Measurements from ENCODE around the gene RLBP1.

Gene RLBP1

DNA sequence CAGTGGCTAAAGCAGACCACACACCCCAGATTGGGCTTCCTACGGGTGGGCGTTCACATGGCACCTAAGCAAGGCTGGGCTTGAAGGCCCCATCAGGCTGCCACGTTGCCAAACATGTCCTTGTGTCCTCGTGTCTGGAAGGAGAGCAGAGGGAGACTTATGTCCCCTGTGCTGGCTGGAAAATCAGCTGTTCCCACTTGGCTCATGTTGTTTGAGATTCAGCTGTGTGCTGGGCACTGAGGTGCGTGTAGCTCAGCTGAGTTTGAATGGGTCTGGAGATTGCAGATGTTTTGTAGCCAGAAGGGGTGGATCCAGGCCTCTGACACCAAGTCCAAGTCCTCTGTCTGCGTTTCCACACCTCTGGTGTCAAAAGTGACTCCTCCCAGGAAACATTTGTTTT is 34.6 kb downstream of the RLBP1 start:
- H3K4me3 ChIP-seq (ENCODE audit: control insufficient read depth, low read depth, low read length): no peak overlapping the region
- TF ChIP-seq, protein P1, sequence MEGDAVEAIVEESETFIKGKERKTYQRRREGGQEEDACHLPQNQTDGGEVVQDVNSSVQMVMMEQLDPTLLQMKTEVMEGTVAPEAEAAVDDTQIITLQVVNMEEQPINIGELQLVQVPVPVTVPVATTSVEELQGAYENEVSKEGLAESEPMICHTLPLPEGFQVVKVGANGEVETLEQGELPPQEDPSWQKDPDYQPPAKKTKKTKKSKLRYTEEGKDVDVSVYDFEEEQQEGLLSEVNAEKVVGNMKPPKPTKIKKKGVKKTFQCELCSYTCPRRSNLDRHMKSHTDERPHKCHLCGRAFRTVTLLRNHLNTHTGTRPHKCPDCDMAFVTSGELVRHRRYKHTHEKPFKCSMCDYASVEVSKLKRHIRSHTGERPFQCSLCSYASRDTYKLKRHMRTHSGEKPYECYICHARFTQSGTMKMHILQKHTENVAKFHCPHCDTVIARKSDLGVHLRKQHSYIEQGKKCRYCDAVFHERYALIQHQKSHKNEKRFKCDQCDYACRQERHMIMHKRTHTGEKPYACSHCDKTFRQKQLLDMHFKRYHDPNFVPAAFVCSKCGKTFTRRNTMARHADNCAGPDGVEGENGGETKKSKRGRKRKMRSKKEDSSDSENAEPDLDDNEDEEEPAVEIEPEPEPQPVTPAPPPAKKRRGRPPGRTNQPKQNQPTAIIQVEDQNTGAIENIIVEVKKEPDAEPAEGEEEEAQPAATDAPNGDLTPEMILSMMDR (IDR thresholded peaks at IDR 0.05; ENCODE audit: control insufficient read depth, insufficient read depth, low read depth, low read length, missing control alignments): no peak
- no peak for DNase-seq (ENCODE audit: low read depth)

DNA sequence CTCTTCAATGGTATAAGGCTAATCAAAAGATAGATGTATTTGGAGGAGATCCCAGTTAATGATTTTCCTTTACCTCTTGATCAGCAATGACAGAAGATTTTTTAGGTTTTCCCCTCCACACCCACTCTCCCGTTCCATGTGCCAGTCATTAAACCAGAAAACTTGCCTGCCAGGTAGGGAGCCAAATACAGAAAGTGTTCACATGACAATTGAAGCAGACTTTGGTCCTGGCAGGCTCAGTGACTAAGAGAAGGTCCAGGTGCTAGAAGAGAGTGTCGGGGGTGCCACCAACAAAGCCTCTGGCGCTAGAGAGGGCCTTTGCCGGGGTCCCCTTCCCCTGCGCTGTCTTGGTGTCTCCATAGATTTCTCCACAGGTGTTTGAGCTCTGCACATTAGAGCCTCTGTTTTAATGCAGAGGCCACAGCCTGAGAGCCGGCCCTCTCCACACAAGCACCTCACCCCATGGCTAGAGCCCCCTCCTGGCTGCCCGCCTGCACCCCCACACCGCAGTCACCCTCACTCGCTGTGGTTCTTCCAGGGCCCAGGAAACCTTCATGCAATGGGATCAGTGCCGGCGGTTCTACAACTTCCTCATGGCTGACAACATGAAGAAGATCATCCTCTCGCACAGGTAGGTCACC is 36.4 kb downstream of the RLBP1 start:
- no peak for DNase-seq (ENCODE audit: low read depth)
- H3K4me3 ChIP-seq (ENCODE audit: control insufficient read depth, low read depth, low read length): no peak overlapping the region
- TF ChIP-seq, protein P1 (IDR thresholded peaks at IDR 0.05; ENCODE audit: control insufficient read depth, insufficient read depth, low read depth, low read length, missing control alignments): no peak

DNA sequence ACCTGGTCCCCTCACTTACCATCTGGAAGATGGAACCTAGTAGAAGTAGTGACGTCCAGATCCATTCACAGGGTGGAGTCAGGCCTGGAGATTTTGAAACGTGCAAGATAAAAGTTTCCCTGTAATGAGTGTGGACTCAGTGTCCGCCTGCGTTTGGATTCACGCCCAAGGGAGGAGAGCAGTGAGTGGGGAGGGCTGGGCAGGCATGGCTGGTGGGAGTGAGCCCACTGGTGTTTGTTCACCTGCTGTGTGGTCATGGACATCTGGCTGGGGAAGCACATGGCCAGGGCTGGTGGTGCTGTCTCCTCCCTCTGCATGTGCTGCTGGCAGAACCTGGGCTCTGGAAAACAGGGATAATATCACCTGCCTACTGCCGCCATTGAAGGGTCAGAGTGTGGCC is 37.0 kb downstream of the RLBP1 start:
- no peak for DNase-seq (ENCODE audit: low read depth)
- TF ChIP-seq, protein P1 (IDR thresholded peaks at IDR 0.05; ENCODE audit: control insufficient read depth, insufficient read depth, low read depth, low read length, missing control alignments): no peak
- H3K4me3 ChIP-seq (ENCODE audit: control insufficient read depth, low read depth, low read length): no peak overlapping the region

DNA sequence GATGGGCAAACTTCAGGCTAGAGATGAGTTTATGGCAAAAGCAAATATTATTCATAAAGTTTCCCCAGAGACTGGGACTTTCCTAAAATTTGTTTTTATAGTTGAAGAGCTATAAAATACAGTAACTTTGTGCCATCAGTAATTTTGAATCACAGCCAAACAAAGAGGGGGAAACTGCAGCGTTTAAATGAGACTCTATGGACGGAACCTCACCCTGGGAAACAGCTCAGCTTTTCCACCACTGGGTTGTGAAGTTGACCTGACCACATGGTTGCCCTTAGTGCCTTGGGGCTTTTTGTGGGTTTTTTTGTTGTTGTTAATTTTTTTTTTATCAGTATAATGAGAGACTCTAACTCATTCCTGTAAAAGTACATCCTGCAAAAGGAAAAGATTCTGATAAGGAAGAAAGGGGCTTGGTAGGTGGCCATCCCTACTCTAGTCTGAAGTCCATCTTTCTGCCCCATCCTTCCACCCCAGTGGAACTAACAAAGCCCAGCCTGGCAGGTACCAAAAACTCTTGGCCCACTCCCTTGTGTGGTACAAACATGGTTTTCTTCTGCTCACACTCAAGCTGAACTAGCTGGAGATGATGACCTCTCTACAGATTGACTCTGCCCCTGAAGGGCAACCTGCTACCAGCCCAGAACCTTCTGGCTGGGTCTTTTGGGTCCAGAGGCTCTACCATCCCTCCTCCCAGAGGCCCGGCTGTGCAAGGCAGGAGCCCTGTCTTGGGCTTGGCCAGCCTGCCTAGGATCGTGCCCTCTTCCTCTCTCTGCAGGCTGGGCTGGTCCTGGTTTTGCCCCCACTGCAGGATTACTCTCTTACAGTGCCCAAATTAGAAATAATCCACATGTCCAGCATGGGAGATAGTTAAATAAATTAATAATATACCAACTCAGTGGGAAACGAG is 41.2 kb downstream of the RLBP1 start:
- no peak overlapping the region for H3K4me3 ChIP-seq (ENCODE audit: control insufficient read depth, low read depth, low read length)
- peak; percentile 51 for DNase-seq (ENCODE audit: low read depth)
- TF ChIP-seq, protein P1 (IDR thresholded peaks at IDR 0.05; ENCODE audit: control insufficient read depth, insufficient read depth, low read depth, low read length, missing control alignments): no peak

DNA sequence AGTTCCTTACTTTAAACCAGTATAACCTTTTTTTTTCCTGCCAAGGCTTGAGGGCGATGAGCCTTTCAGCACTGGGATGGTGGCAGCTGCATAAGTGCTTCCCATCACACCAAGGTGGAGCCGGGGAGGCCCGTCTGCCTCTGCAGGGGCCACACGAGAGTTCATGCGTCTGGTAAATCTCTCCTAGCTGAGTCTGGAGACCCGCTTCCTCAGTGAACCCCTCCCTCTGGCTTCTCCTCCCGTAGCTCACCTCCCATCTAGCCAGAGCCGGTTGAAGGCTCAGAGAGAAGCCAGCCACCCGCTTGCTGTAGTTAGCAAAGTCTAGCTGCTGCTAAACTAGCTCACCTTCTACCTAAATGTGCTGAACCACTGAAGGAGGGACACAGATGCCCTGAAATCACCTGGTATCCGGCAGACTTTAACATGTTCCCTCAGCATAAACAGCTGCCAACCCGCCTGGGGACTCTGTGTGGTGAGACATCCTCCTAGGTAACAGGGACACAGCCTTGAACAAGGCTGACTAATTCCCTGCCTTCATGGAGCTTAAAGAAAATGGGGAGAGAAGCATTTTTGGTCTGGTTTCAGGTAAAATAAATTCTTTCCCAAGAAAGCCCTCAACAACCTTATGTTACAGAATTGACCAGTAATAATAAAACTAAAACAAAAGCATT is 42.9 kb downstream of the RLBP1 start:
- DNase-seq (ENCODE audit: low read depth): no peak
- TF ChIP-seq, protein P1 (IDR thresholded peaks at IDR 0.05; ENCODE audit: control insufficient read depth, insufficient read depth, low read depth, low read length, missing control alignments): no peak
- H3K4me3 ChIP-seq (ENCODE audit: control insufficient read depth, low read depth, low read length): no peak overlapping the region

DNA sequence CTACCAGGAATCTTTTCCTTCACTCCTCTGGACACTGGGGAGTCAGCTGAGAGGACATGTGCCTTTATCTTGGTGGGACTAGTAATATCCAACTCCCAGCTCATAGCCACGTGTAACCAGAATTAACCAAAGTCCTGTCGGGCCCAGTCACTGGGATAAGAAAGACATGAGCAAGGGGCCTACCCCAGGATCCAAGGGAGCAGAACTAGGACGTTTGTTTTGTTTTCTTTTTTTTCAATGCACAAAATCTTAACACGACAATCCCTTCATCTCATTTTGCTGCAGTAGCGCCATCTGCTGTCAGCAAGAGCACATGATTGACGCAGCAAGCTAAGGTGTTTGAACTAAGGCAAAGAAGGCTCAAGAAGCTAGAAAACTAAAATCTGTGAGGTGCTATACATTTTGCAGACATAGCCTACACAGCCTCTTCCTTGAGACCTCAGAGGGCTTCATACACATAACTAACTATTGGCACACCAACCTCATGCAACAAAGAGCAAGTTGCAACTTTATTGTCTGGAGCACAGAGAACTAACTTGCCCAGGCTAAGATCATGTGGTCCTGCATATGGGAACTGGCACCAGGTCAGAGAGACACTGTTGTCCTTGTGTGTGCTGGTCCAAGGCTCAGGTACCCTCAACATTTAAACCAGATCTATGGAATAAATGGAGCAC is 43.6 kb downstream of the RLBP1 start:
- TF ChIP-seq, protein P1 (IDR thresholded peaks at IDR 0.05; ENCODE audit: control insufficient read depth, insufficient read depth, low read depth, low read length, missing control alignments): peak; percentile 88
- no peak overlapping the region for H3K4me3 ChIP-seq (ENCODE audit: control insufficient read depth, low read depth, low read length)
- DNase-seq (ENCODE audit: low read depth): peak; percentile 42

Data from AG09309 (cell line).